HepG2 (cell line): ENCODE results near the gene DGKD. TPM values are rescaled to one million over a fixed set of nuclear protein-coding genes. Genes with fewer than 3 reads are reported as not detected.

Source experiments
- ATAC-seq: fragments of 200-7000 bp; cut with Tn5 transposase; 3 replicates; pipeline ENCODE4 v1.9.1; 2020; ENCODE audit warnings: mild to moderate bottlenecking, moderate library complexity
- BruUV-seq: library from RNA; stranded (reverse); fragments of 400-500 nt; replicated peaks from 2 replicates; lab custom pipeline; 2021; lab: Mats Ljungman, UMichigan
- CTCF ChIA-PET: fragments of 300-600 bp; formaldehyde crosslinking; extraction: SDS; loops from one replicate; lab custom pipeline; 2021; ENCODE audit warnings: low total read pairs, inconsistent platforms, low intra/inter-chr PET ratio; lab: Yijun Ruan, JAX
- POLR2A ChIA-PET: fragments of 350-600 bp; sonication (Branson Sonifier 250); formaldehyde crosslinking; loops from one replicate; lab custom pipeline; 2020; ENCODE audit warnings: antibody characterized with exemption, inconsistent platforms; lab: Yijun Ruan, JAX
- DNase-seq: peaks from one replicate; pipeline ENCODE4 v3.0.0-alpha.2; 2015; ENCODE audit warnings: low spot score
- FAIRE-seq: peaks from 3 replicates; lab custom pipeline; 2011; peaks lifted over from hg19 to GRCh38; lab: Jason Lieb, UNC
- H2AFZ ChIP-seq: one replicate; pipeline ENCODE4 v1.6.1; 2011; ENCODE audit warnings: low read length, inconsistent platforms
- H3K27ac ChIP-seq: fragments of 300-600 bp; 3 replicates; pipeline ENCODE4 v1.8.0; 2011; ENCODE audit warnings: mixed run types, mild to moderate bottlenecking, mixed read lengths, low read length, inconsistent platforms; ENCODE audit not compliant: insufficient read depth; ENCODE audit errors: extremely low read length
- H3K27me3 ChIP-seq, 2 experiments: fragments of 200-600 bp in 1 of 2; 2 replicates in 1 of 2; 3 replicates in 1 of 2; pipeline versions ENCODE4 v1.6.0 to v1.8.0; 2011; ENCODE audit warnings: low read length in 2 of 2, mild to moderate bottlenecking in 2 of 2, moderate library complexity in 2 of 2, inconsistent platforms in 1 of 2; ENCODE audit not compliant: insufficient read depth in 2 of 2, control insufficient read depth in 1 of 2
- H3K36me3 ChIP-seq, 2 experiments: fragments of 200-600 bp in 1 of 2; replicated peaks in 1 of 2; 2 replicates in 1 of 2; 3 replicates in 1 of 2; pipeline versions ENCODE4 v1.5.1 to v1.8.0; 2011; ENCODE audit warnings: low read length in 2 of 2, inconsistent platforms in 1 of 2; ENCODE audit not compliant: insufficient read depth in 2 of 2, control insufficient read depth in 1 of 2
- H3K4me1 ChIP-seq: 2 replicates; pipeline ENCODE4 v1.5.1; 2012; ENCODE audit warnings: low read length, inconsistent platforms; ENCODE audit not compliant: insufficient read depth
- H3K4me2 ChIP-seq: 2 replicates; pipeline ENCODE4 v1.6.0; 2011; ENCODE audit warnings: low read depth, low read length, inconsistent platforms
- H3K4me3 ChIP-seq, 3 experiments: fragments of 200-600 bp in 1 of 3; sonication (generic), shearing (Covaris generic) in 1 of 3; replicated peaks in 1 of 3; 2 replicates each; pipeline ENCODE4 v1.5.1; 2011 to 2016; ENCODE audit warnings: low read length in 3 of 3, inconsistent platforms in 2 of 3, low read depth in 2 of 3, mild to moderate bottlenecking in 2 of 3, control low read depth in 1 of 3, mixed read lengths in 1 of 3; ENCODE audit not compliant: insufficient read depth in 1 of 3
- H3K79me2 ChIP-seq: one replicate; pipeline ENCODE4 v1.6.1; 2011; ENCODE audit warnings: low read length, inconsistent platforms; ENCODE audit not compliant: insufficient read depth
- H3K9ac ChIP-seq: 2 replicates; pipeline ENCODE4 v1.6.0; 2011; ENCODE audit warnings: mild to moderate bottlenecking, low read depth, low read length, inconsistent platforms; ENCODE audit not compliant: insufficient read depth
- H3K9me3 ChIP-seq: 2 replicates; pipeline ENCODE4 v1.5.1; 2012; ENCODE audit warnings: mild to moderate bottlenecking, low read length
- H4K20me1 ChIP-seq: 2 replicates; pipeline ENCODE4 v1.6.0; 2011; ENCODE audit warnings: inconsistent platforms, mild to moderate bottlenecking, low read length, moderate library complexity; ENCODE audit not compliant: insufficient read depth
- GFI1 ChIP-seq: sonication (generic); formaldehyde crosslinking; IDR thresholded peaks from 2 replicates; pipeline ENCODE4 v1.5.0; 2020; ENCODE audit warnings: missing genetic modification reagents, mild to moderate bottlenecking, borderline replicate concordance
- HES4 ChIP-seq: sonication (generic); formaldehyde crosslinking; IDR thresholded peaks from 2 replicates; pipeline ENCODE4 v1.9.0; 2021; ENCODE audit warnings: mild to moderate bottlenecking, missing genetic modification reagents, borderline replicate concordance
- NR2F1 ChIP-seq, 2 experiments: fragments of 450-650 bp in 1 of 2; formaldehyde crosslinking in 1 of 2; IDR thresholded peaks; 2 replicates each; pipeline versions ENCODE4 v1.5.0 to v1.6.1; 2016 to 2020; ENCODE audit warnings: mild to moderate bottlenecking in 1 of 2, missing compliant biosample characterization in 1 of 2, missing genetic modification reagents in 1 of 2, moderate library complexity in 1 of 2
- POLR2AphosphoS2 ChIP-seq: IDR thresholded peaks from 2 replicates; pipeline ENCODE4 v1.6.1; 2011; ENCODE audit warnings: low read depth, low read length, improper control_type of control experiment
- SNAPC2 ChIP-seq: sonication (generic); formaldehyde crosslinking; IDR thresholded peaks from 2 replicates; pipeline ENCODE4 v1.8.1; 2022; ENCODE audit warnings: mild to moderate bottlenecking, missing genetic modification reagents
- ZBTB38 ChIP-seq: sonication (generic); formaldehyde crosslinking; IDR thresholded peaks from 2 replicates; pipeline ENCODE4 v1.5.1; 2020; ENCODE audit warnings: mild to moderate bottlenecking, missing genetic modification reagents
- ZNF333 ChIP-seq: sonication (generic); formaldehyde crosslinking; IDR thresholded peaks from 2 replicates; pipeline ENCODE4 v1.4.0; 2020; ENCODE audit warnings: mild to moderate bottlenecking, missing genetic modification reagents, borderline replicate concordance
- ZNF501 ChIP-seq: sonication (generic); formaldehyde crosslinking; IDR thresholded peaks from 2 replicates; pipeline ENCODE4 v1.5.1; 2020; ENCODE audit warnings: mild to moderate bottlenecking, moderate library complexity, missing genetic modification reagents
- ZNF512B ChIP-seq: sonication (generic); formaldehyde crosslinking; IDR thresholded peaks from 2 replicates; pipeline ENCODE4 v1.5.1; 2020; ENCODE audit warnings: missing genetic modification reagents, mild to moderate bottlenecking, borderline replicate concordance
- WGBS: methylation state at CpG from one replicate; pipeline ENCODE4 v1.1.6; 2017; ENCODE audit warnings: low lambda C conversion rate; 5-methylcytosine and 5-hydroxymethylcytosine counted together
- in situ Hi-C: cut with HindIII; loops from 2 replicates; pipeline ENCODE4 v1.10.0; 2017; ENCODE audit warnings: low pct_unique_long_range_greater_than_20kb; ENCODE audit not compliant: extremely low pct_ligation_motif_present
- intact Hi-C: fragments of 100-400 bp; cut with micrococcal nuclease; formaldehyde crosslinking; loops from one replicate; pipeline ENCODE4 v1.10.0; 2022; ENCODE audit not compliant: unreplicated experiment
- polyA plus RNA-seq, 8 experiments: library from polyadenylated mRNA; depleted of rRNA in 3 of 8; stranded (reverse) in 7 of 8; unstranded in 1 of 8; fragments of >200 nt; fragmentation: Illumina TruSeq in 4 of 8; extraction: Trizol in 4 of 8; gene quantifications; 2 replicates each; pipeline versions ENCODE4 v1.2.1 to v1.2.3, GENCODE V29; 2011 to 2016; ENCODE audit warnings: low read depth in 4 of 8, missing spikeins in 1 of 8, mixed read lengths in 1 of 8; ENCODE audit not compliant: insufficient read depth in 1 of 8
- total RNA-seq, 5 experiments: library from RNA; depleted of rRNA; stranded (reverse); fragments of >200 nt; fragmentation: Illumina TruSeq; extraction: Trizol; gene quantifications; 2 replicates each; pipeline ENCODE4 v1.2.3, GENCODE V29; 2016; ENCODE audit warnings: low read depth in 1 of 5

Gene DGKD
- total and polyA plus RNA-seq, 2 of the 13 experiments (the other 11 are each of a cell fraction or from before 2014, with no cell fraction given): 24.5 to 33.2 TPM

GRCh38 chr2:233428008-233428407 is 73.7 kb downstream of the DGKD start:
- H3K36me3 ChIP-seq: no peaks in the 10 kb centered on the region
- no peak for TF ChIP-seq NR2F1 (CRISPR knock-in tag; IDR thresholded peaks at IDR 0.05)
- no peak for TF ChIP-seq POLR2AphosphoS2
- TF ChIP-seq ZNF512B: no peak
- no peak for TF ChIP-seq HES4
- TF ChIP-seq GFI1 (CRISPR knock-in tag): no peak
- no peak for TF ChIP-seq SNAPC2 (CRISPR knock-in tag)
- TF ChIP-seq ZNF333 (CRISPR knock-in tag): no peak
- TF ChIP-seq ZBTB38 (CRISPR knock-in tag): no peak
- TF ChIP-seq ZNF501 (CRISPR knock-in tag): no peak
- TF ChIP-seq, all 625 proteins: peak for 0
- POLR2A ChIA-PET: no interaction called here
- in situ Hi-C loops: no loop called here
- ATAC-seq: no peak
- Histone ChIP-seq H3K4me2 (no peak overlapping the region), H3K4me1 (peaks cover 15% of the 10 kb centered on the region), H3K4me3 (no peak overlapping the region), H3K9ac (no peak overlapping the region), H3K27ac (no peak overlapping the region), H3K79me2 (peaks cover 17% of the 10 kb centered on the region), H2AFZ (no peak overlapping the region), H4K20me1 (0 out of 2 replicates have a peak, but pooled peaks cover 3% of the 10 kb centered on the region), H3K9me3 (no peaks in the 10 kb centered on the region), H3K27me3 (no peaks in the 10 kb centered on the region)
- no peak for DNase-seq
- BruUV-seq: no TSS peak
- CTCF ChIA-PET: no interaction called here
- intact Hi-C loops: no loop called here
- no peak for FAIRE-seq
- WGBS: 91% methylated on average over 3 of the region's 3 CpGs
